COLO668 (cell line): ENCODE results near the gene EEF2KMT.
"Not testable (repeated sequence)": the region's sequence is repeated elsewhere in the genome, so short reads cannot be mapped to it uniquely, and the experiment has no call there.

ENCODE experiments used
- DNase-seq: peaks from one replicate; lab custom pipeline; 2025; ENCODE audit not compliant: unreplicated experiment; lab: John Stamatoyannopoulos, UW

The EEF2KMT gene, protein sequence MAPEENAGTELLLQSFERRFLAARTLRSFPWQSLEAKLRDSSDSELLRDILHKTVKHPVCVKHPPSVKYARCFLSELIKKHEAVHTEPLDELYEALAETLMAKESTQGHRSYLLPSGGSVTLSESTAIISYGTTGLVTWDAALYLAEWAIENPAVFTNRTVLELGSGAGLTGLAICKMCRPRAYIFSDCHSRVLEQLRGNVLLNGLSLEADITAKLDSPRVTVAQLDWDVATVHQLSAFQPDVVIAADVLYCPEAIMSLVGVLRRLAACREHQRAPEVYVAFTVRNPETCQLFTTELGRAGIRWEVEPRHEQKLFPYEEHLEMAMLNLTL

DNA sequence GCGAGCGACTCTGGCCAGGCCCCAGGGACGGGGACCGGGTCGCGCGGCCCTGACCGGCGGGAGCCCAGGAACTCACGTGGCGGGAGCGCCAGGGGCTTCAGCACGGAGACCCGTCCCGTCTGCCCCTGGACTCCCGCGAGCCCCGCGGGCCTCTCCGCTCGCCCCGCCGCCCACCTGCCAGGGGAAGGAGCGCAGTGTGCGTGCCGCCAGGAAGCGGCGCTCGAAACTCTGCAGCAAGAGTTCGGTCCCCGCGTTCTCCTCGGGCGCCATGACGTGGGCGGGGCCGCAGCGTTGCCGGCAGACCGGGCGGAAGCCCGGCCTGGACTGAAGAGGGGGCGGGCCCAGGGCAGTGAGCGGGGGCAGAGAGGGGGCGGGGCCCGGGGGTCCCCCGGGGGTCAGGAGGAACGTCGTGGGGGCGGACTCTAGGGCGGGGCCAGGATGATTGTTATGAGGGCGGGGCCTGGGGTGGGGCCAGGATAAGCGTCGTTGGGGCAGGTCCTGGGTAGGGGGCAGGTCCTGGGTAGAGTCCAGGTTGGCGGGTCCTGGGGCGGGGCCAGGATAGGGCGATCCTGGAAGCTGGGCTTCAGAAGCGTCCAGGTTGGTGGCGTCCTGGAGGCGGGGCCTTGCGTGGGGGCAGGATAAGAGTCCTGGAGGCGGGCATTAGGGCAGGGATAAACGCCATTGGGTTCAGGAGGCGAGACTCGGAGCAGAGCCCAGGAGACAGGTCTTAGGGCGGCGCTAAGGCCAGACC, at the start of gene EEF2KMT:
Gene EEF2KMT (minus strand): TSS at position 326 of the 751 bp plus-strand sequence. CDS start 56 bp downstream, at position 270.
- peak; percentile 98 for DNase-seq

DNA sequence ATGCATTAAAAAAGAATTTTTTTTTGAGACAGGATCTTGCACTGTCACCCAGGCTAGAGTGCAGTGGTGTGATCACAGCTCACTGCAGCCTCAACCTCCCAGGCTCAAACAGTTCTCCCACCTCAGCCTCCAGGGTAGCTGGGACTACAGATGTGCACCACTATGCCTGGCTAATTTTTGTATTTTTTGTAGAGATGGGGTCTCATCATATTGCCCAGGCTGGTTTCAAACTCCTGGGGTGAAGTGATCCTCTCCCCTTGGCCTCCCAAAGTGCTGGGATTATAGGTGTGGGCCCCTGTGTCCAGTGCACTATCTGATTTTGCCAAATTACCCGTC, 47.0 kb upstream of the EEF2KMT start:
- not testable (repeated sequence) for DNase-seq

DNA sequence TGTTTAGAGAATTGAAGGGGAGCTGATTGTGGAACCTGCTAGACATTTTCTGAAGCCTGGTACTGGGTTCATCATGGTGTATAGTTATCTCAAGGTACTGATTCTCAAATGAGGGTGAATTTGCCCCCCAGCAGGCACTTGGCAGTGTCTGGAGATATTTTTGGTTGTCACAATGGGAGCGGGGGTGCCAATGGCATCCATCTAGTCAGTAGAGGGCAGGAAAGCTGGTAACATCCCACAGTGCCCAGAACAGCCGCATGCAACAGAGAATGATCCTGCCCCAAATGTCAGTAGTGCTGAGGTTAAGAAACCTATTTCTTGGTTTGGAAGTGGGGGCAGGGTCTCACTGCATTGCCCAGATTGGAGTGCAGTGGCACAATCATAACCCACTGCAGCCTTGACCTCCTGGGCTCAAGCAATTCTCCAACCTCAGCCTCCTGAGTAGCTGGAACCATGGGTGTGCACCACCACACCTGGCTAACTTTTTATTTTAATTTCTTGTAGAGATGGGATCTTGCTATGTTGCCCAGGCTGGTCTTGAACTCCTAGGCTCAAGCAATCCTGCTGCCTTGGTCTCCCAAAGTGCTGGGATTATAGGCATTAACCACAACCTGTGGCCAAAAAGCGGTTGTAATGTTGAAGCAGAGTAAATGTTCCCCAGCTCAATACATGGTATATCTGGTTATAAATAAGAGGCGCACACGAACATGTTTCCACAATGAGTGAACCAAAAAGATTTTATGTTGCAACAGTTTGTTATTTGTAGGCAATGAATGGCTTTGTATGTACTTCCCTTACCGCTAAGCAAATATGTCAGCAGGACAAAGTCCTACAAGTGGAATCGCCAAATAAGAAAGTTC, 46.4 kb upstream of the EEF2KMT start:
- DNase-seq = no peak

DNA sequence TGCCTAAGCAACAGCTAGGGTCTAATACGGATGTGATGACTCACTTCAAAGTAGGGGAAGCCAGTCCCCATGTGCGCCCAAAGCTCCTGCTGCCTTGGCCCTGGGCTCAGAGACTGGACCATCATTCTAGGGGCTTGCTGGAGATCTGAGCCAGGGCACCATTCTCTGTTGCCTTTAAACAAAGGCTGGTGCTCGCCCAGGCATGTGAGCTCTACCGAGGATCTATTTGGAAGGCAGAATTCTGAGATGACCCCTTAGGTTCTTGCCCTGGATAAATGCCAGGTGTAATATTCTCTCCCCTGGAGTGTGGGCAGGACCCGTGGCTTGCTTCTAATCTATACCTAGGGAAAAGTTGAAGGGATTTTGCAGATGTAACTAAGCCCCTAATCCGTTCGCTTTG, 42.6 kb upstream of the EEF2KMT start:
- not testable (repeated sequence) for DNase-seq

DNA sequence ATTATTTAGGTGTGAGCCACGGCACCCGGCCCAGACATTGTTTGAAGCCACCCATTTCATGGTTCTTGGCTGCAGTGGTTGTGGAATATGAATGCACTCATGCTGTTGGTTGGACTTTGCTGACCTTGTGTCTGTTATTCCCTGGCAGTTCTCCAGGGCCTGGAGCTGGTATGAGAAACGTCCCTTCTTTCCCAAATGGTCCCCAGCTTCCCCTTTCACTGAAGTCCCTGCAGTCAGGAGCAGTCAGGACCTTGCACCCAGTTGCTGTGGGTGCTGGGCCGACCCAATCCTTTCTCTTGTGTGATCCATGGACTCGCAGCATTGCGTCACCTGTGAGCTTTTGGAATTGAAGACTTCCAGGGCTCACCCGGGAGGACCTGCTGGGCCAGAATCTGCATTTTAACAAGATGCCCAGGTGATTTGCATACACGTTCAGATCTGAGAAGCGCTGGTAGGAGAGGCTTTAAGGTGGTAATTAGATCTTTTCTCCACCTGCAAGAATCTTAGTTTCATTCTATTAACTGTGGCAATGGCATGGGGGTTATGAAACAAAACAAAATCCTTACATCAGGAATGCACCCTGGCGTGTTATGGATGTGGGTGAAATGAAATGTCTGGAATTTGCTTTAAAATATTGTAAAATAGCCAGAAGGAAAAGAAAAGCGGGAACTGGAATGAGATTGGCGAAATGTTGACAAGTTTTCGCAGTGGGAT, 37.3 kb upstream of the EEF2KMT start:
- DNase-seq = not testable (repeated sequence)

DNA sequence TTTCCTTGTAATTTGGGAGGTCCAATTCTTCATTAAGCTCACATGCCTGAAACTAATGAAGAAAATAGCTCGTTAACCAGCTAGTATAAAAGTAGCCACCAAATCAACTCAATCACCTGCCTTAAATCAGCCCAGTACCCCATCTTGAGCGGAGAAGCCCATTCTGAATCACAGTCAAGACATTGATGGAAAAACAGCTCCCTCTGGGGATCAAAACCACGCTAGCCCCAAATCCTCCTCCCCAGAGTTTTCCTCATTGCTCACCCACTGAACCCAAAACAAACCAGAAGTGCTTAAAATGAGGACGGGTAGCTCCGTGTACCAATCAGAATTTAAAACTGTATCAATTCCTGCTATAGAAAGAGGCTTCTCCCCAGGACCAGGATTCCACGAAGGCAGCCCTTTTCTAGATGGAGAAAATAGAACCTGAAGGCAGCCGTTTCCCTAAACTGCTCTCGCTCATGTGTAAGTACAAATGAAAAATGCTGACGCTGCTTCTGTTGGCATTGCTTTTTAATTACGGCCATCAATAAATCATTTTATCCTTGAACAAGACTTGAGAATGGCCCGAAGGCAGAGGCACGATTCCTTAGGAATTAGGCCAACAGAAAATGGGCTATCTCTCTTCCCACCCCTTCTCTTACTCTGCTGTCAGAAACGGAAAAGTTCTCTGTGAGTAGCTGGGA, 35.5 kb upstream of the EEF2KMT start:
- DNase-seq = not testable (repeated sequence)

DNA sequence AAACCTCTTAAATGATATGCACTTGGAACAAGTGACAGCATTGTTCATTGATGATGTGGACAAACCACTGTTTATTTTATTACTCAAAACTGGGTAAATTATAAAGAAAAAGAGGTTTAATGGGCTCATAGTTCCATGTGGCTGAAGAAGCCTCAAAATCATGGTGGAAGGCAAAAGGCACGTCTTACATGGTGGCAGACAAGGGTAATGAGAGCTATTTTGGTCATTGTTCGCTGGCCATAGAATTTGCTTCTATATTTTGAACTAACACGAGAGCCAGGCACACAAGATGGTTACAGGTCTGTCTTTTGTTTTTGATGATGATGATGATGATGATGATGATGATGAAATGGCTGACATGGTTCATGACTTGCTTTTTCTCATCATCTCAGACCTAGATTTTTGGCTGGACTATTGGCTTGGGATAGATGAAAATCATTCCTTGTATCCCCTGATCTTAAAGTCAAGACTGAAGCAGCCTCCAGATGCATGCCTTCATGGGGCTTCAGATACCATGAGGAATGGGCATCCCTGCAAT, 33.9 kb upstream of the EEF2KMT start:
- not testable (repeated sequence) for DNase-seq

DNA sequence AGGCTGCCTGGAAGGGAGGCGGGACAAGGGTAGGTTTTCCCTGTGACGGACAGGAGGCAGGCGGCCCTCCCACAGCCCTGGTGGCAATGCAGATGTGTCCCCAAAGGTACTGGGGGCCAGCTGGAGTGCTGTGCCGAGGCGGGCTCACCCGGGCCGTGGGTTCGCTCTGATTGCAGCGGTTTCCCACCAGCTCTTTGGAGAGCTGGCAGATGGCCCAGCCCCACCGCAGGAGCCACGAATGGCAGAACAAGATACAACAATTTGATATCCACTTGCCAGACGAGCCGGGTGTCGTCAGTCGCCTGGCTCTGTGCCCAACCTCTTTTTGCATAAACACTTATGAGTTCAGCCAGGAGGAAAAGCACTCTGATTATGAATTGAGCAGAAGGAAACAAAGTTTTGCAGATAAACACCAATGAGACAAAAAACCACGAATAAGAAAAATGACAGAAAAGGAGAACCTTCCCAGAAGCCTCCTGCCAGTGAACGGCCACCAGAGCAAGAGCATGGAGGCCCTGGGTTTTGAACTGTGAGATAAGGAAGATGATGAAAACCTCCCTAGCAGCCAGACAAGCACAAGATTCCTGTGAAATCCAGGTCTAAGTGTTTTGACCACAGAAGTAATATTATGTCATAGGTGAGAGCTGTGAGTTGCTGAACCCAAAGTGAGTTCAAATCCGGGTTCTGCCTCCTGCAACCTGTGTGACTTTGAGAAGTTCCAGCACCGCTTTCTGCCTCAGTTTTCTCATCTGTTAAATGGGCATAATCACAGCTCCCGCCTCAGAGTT, 19.9 kb upstream of the EEF2KMT start:
- peak; percentile 86 for DNase-seq

DNA sequence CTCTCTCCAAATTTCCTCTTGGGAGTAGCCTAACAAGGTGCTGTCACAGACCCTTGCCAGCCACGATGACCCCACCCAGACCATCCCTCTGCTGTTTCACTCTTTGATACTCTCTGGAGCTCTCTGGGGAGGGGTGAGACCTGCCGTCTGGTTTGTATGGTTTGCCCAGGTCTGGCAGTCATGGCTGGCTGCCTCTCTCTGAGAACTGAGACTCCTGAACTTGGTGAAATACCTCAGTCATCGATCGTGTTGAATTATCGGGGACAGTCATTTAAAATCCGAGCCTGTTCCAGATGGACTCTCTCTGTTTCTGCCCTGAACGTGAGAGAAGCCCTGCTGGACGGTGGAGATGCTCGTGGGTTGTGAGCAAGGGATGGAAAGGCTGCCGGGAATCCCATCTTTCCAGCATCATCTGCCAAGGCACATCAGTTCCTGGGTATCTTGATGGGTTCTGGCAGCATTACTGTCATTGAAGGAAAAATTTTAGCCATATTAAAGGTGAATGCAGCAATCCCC, 19.2 kb upstream of the EEF2KMT start:
- not testable (repeated sequence) for DNase-seq

DNA sequence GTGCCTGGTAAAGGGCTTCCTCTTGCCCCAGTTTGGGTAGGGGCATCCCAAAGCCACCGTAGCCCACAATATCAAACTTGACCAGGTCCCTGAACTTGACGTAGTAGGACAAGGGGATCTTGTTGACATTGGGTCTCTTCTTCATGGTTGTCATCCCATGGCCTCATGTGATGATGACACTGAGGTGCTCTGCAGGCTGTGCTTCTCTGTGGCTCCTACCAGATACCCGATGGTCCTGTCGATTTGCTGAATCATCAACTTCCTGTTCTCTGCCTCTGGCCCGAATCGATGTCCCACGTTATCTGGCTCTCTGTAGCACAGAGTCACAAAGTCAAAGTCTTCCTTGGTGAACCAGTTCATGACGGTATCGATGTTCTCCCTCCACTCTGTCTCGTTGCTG, 13.3 kb upstream of the EEF2KMT start:
- not testable (repeated sequence) for DNase-seq

DNA sequence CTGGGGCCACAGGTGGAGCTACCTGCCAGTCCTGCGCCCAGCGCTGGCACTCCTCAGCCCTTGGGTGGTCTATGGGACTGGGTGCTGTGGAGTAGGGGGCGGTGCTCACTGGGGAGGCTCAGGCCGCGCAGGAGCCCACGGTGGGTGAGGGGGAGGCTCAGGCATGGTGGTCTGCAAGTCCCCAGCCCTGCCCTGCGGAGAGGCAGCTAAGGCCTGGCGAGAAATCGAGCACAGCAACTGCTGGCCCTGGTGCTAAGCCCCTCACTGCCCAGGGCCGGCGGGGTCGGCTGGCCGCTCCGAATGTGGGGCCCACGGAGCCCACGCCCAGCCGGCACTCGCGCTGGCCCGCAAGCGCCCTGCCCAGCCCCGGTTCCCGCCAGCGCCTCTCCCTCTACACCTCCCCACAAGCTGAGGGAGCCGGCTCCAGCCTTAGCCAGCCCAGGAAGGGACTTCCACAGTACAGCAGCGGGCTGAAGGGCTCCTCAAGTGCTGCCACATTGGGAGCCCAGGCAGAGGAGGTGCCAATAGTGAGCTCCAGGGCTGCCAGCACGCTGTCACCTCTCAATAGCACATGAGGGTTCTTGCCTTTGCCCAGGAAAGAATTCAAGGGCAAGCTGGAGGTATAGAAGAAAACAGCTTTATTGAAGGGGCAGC, 11.0 kb upstream of the EEF2KMT start:
- no peak for DNase-seq

DNA sequence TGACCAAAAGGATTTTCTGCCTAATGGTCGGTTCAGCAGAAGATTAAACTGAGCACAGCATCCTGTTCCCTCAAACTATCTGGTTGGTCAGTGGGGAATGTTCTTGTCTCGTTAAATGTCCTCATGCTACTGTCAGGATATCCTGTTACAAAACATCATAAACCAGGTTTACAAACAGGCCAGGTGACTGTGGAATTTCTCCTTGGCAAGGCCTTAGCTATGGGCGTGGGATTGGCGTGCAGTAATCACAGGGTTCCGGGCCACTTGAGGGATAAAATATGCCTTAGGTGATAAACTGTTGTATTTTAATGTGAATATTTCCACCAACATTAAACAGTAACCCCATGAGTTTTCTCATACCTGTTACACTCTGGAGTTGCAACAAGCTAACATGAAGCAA, 7.4 kb upstream of the EEF2KMT start:
- DNase-seq = not testable (repeated sequence)

DNA sequence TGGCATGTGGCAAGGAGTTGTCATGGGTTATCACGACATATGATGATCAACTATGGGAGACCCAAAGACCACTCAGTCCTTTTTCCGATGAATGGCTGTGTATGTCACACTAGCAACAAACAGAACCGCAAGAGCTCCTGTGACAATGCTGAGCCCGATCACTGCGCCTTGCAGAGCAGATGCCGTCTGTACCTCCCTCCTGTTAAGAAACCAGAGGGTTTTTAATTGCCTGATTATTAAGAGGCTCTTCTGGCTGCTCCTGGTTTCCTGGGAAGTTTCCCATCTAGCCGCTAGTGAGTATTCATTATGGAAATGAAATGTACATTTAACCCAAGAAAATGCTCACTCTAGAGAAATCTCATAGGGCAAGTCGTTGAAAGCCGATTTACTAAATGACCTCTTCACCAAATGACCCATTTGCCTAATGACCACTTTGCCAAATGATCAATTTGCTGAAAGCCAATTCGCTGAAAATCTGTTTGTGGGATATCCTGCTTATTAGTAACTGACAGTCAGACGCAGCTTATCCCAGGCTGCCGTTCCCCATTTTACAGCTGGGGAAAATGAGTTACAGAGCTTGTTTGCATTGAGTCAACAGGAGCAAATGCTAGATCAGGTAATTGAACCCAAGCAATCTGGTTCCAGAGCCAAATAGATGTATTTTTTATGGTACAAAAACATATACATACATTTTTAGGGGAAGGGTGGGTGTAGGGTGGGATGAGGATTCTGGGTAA, 5.9 kb upstream of the EEF2KMT start:
- not testable (repeated sequence) for DNase-seq

DNA sequence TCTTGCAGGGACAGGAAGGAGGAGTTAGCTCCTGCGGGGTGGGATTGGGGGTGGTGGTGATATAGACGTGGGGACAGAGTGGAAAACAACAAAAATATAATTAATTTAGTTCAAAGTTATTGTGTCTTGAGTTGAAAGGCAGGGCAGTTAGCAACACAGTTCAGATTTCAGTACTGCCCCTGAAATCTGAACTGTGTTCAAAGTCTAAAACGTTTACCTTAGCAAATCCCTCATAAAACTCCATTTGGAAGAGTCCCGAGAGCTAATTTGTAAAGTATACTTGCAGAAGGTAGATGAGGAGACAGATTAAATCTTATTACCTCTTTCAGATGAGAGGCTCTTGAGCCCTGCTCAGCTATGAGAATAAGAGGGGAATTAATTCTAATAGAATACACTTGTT, 1.6 kb upstream of the EEF2KMT start:
- DNase-seq = not testable (repeated sequence)

DNA sequence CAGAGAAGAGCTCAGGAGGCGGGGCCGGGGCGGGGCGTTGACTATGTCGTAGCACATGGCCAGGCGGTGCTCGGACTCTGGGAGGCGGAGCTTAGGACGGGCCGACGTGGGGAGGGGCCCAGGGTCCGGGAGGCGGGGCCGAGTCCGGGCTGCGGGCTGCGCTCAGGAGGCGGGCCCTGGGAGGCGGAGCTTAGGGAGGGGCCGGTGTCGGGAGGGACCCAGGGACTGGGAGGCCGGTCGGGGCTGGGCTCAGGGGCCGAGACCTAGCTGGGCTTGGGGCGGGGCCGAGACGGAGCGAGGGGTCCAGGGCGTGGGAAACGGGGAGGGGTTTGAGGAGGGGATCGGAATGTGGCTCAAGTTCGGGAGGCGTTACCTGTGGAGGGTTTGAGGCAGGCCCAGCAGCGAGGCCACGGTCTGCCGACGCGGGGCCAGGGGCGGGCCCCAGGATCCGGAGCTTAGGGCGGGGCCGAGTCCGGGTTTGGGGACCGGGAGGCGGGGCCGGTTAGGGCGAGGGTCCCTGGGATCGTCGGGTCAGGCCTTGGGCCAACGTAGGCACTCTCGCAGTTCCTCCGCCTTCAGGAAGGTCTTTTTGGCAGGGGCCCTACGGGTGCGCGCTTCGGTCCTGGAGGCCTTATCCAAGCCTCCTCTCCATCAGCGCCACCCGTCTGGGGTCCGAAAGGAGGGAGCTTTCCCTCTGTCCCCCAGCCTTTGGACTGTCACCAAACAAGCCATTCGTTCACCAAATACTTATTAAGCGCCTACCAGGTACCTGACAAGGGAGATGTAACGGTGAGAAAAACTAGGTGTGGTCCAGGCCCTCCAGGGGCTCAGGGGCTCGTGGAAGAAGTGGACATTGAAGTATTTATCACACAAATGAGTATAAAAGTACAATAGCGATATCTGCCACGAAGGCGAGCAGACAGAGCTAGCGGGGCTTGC, 895 bp upstream of the EEF2KMT start:
- peak; percentile 20 for DNase-seq

DNA sequence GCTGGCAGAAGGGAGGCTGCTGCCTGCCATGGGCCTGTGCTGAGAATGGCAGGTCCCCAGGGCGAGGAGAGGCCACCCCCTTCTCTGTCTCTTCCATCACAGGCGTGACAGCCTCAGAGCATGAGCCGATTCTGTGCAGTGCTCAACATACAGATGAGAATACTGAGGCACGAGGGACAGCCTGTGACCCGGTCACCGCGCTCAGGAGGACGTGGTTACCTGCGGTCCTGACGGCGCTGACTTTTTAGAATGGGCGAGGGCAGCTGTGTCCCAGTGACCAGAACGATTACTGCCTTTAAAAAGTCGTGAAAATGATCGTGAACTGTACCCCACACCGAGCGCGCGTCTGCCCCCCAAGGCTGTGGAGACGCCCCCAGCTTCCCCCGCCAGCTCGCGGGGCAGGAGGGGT, 530 bp downstream of the EEF2KMT start:
- peak; percentile 11 for DNase-seq
